K562 (cell line): ENCODE results near the gene ZNF691. TPM values are rescaled to one million over a fixed set of nuclear protein-coding genes. Genes with fewer than 3 reads are reported as not detected.

ENCODE experiments used
- ATF6 ChIP-seq: sonication (generic); formaldehyde crosslinking; IDR thresholded peaks from 2 replicates; pipeline ENCODE4 v1.4.0; 2020; ENCODE audit warnings: mild to moderate bottlenecking, missing genetic modification reagents
- NELFE ChIP-seq: IDR thresholded peaks from 2 replicates; pipeline ENCODE4 v1.6.1; 2011; ENCODE audit warnings: mild to moderate bottlenecking; ENCODE audit not compliant: insufficient read depth, insufficient read length
- PCBP2 ChIP-seq: fragments of 200-400 bp; formaldehyde crosslinking; IDR thresholded peaks from 2 replicates; pipeline ENCODE4 v1.6.1; 2018; ENCODE audit warnings: low read length, low read depth, mild to moderate bottlenecking, moderate library complexity; ENCODE audit not compliant: poor library complexity, severe bottlenecking
- ZBTB11 ChIP-seq, 3 experiments: fragments of 200-800 bp in 1 of 3; fragments of 250-450 bp in 1 of 3; fragments of 450-650 bp in 1 of 3; sonication (Bioruptor Pico) in 1 of 3; sonication (Bioruptor generic) in 1 of 3; formaldehyde crosslinking in 1 of 3; IDR thresholded peaks; 2 replicates each; pipeline versions ENCODE4 v1.6.1 to v1.8.0; 2016 to 2022; ENCODE audit warnings: mild to moderate bottlenecking in 2 of 3, missing genetic modification characterization in 2 of 3, missing compliant biosample characterization in 1 of 3, moderate library complexity in 1 of 3
- ZNF318 ChIP-seq, 2 experiments: fragments of 450-650 bp; IDR thresholded peaks; 2 replicates each; pipeline ENCODE4 v1.6.1; 2016; ENCODE audit warnings: mild to moderate bottlenecking in 2 of 2, borderline replicate concordance in 1 of 2, low read depth in 1 of 2, moderate library complexity in 1 of 2
- polyA plus RNA-seq, 8 experiments: library from polyadenylated mRNA; depleted of rRNA in 4 of 8; stranded (reverse) in 5 of 8; unstranded in 3 of 8; fragments of >200 nt; fragmentation: Nextera tagmentation in 2 of 8; fragmentation: Illumina TruSeq in 1 of 8; extraction: Ambion mirVana in 2 of 8; extraction: Trizol in 1 of 8; gene quantifications; 2 replicates each; pipeline versions ENCODE4 v1.2.1 to v1.2.3, GENCODE V29; 2011 to 2014; ENCODE audit warnings: inconsistent platforms in 1 of 8, missing spikeins in 1 of 8
- total RNA-seq, 7 experiments: library from RNA; depleted of rRNA in 6 of 7; stranded (reverse); fragments of >200 nt in 6 of 7; fragmentation: Illumina TruSeq in 2 of 7; extraction: Trizol in 2 of 7; gene quantifications; 2 replicates each; pipeline versions ENCODE4 v1.2.1 to v1.2.3, GENCODE V29; 2011 to 2021; ENCODE audit warnings: low replicate concordance in 1 of 7
- TF ChIP-seq, protein P1 (sequence below): fragments of 450-650 bp; IDR thresholded peaks from 2 replicates; pipeline ENCODE4 v1.6.1; 2016
- TF ChIP-seq, protein P2 (sequence below): fragments of 250-450 bp; sonication (Bioruptor Pico); IDR thresholded peaks from 2 replicates; pipeline ENCODE4 v1.8.0; 2021; ENCODE audit warnings: moderate library complexity, mild to moderate bottlenecking, inconsistent platforms

ZNF691 gene
- total and polyA plus RNA-seq, 9 of the 15 experiments (the other 6 are each of a cell fraction or from before 2014, with no cell fraction given) = 10.7 to 30.4 (median 14.8) TPM

DNA sequence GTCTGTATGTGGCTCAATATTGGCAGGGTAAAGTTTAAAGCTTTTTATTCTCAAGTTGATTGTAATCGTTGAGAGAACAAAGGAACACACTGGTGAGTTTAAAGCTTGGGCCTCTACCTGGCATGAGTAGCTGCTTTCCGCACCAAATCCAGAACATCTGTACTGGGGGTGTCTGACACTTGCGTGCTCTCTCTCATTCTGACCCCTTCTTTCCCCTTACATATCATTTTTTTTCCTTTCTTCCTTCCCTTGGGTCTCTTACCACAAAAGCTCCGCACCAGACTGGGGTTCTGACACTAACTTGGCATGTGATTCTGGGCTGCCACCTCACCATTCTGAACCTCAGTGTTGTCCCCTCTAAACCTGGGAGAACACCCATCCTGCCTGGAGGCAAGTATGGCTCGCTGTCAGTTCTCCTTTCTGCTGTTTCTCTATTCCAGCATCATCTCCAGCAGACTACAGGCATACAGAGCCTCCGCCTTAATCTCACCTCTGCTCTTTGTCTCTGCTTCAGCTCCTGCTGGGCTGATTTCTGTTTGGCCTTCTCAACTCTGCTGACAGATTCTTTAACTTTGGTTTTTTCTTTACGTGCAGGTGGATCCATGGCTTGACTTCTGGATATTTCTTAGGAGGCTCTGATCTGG lies 30.4 kb upstream of the ZNF691 start (continued):
- TF ChIP-seq, protein P1, sequence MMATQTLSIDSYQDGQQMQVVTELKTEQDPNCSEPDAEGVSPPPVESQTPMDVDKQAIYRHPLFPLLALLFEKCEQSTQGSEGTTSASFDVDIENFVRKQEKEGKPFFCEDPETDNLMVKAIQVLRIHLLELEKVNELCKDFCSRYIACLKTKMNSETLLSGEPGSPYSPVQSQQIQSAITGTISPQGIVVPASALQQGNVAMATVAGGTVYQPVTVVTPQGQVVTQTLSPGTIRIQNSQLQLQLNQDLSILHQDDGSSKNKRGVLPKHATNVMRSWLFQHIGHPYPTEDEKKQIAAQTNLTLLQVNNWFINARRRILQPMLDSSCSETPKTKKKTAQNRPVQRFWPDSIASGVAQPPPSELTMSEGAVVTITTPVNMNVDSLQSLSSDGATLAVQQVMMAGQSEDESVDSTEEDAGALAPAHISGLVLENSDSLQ = peak; percentile 32; the same call in 1 of the 2 replicates
- no peak for TF ChIP-seq PCBP2
- TF ChIP-seq ZNF318 (IDR thresholded peaks at IDR 0.05; ENCODE audit: borderline replicate concordance in 1 of 2, low read depth in 1 of 2) = no peak
- TF ChIP-seq NELFE = no peak
- TF ChIP-seq, protein P2, sequence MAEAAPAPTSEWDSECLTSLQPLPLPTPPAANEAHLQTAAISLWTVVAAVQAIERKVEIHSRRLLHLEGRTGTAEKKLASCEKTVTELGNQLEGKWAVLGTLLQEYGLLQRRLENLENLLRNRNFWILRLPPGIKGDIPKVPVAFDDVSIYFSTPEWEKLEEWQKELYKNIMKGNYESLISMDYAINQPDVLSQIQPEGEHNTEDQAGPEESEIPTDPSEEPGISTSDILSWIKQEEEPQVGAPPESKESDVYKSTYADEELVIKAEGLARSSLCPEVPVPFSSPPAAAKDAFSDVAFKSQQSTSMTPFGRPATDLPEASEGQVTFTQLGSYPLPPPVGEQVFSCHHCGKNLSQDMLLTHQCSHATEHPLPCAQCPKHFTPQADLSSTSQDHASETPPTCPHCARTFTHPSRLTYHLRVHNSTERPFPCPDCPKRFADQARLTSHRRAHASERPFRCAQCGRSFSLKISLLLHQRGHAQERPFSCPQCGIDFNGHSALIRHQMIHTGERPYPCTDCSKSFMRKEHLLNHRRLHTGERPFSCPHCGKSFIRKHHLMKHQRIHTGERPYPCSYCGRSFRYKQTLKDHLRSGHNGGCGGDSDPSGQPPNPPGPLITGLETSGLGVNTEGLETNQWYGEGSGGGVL = no peak
- TF ChIP-seq ZBTB11 (CRISPR knock-in tag; IDR thresholded peaks at IDR 0.05) = 0 out of 6 replicates have a peak, but pooled peaks of 1 of the 3 experiments have one; percentile 12
- TF ChIP-seq ATF6 = no peak
